SU-DHL-6 (cell line): ENCODE results near the gene MPIG6B.

Experiments used
- H2AFZ ChIP-seq: fragments of 200-600 bp; sonication (generic); 2 replicates; pipeline ENCODE4 v1.6.1; 2014; ENCODE audit warnings: low read depth, mild to moderate bottlenecking, moderate library complexity, mixed read lengths, antibody characterized with exemption, low read length; ENCODE audit not compliant: severe bottlenecking
- H3F3A ChIP-seq: fragments of 200-600 bp; shearing (Covaris generic); 2 replicates; pipeline ENCODE4 v1.6.0; 2016; ENCODE audit warnings: antibody characterized with exemption, mild to moderate bottlenecking; ENCODE audit not compliant: insufficient read depth
- H3K27ac ChIP-seq: fragments of 200-600 bp; sonication (generic); 2 replicates; pipeline ENCODE4 v1.5.1; 2016; ENCODE audit warnings: low read depth, mild to moderate bottlenecking, low read length, moderate library complexity, mixed read lengths
- H3K27me3 ChIP-seq: fragments of 200-600 bp; sonication (generic), shearing (Covaris generic); 2 replicates; pipeline ENCODE4 v1.6.0; 2014; ENCODE audit warnings: mild to moderate bottlenecking, low read length
- H3K36me3 ChIP-seq: fragments of 200-600 bp; sonication (generic); 2 replicates; pipeline ENCODE4 v1.6.1; 2014; ENCODE audit warnings: mild to moderate bottlenecking, low read length, mixed read lengths
- H3K4me2 ChIP-seq: fragments of 300-600, 200-600 bp; shearing (Covaris generic), sonication (generic); 2 replicates; pipeline ENCODE4 v1.6.0; 2014; ENCODE audit warnings: low read length, low read depth, mild to moderate bottlenecking; ENCODE audit not compliant: poor library complexity, severe bottlenecking
- H3K4me3 ChIP-seq: fragments of 200-600 bp; sonication (generic); 2 replicates; pipeline ENCODE4 v1.5.1; 2014; ENCODE audit warnings: antibody characterized with exemption, low read length, mild to moderate bottlenecking, mixed read lengths; ENCODE audit not compliant: insufficient read depth, poor library complexity, severe bottlenecking
- H3K79me2 ChIP-seq: fragments of 200-600 bp; sonication (generic); 2 replicates; pipeline ENCODE4 v1.6.1; 2014; ENCODE audit warnings: mild to moderate bottlenecking, low read length, moderate library complexity; ENCODE audit not compliant: insufficient read depth
- H3K9ac ChIP-seq: fragments of 200-600 bp; sonication (generic); 2 replicates; pipeline ENCODE4 v1.7.0; 2014; ENCODE audit warnings: mild to moderate bottlenecking, low read length
- H3K9me2 ChIP-seq: fragments of 200-600 bp; sonication (generic); replicated peaks from 2 replicates; pipeline ENCODE4 v1.6.1; 2014; ENCODE audit warnings: low read length; ENCODE audit not compliant: insufficient read depth
- H3K9me3 ChIP-seq: fragments of 200-600 bp; sonication (generic); 2 replicates; pipeline ENCODE4 v1.6.1; 2014; ENCODE audit warnings: low read length, mixed read lengths; ENCODE audit not compliant: insufficient read depth
- H4K20me1 ChIP-seq: fragments of 200-600 bp; sonication (generic); 2 replicates; pipeline ENCODE4 v1.6.1; 2014; ENCODE audit warnings: low read depth, mild to moderate bottlenecking, antibody characterized with exemption, low read length, moderate library complexity, mixed read lengths
- EZH2phosphoT487 ChIP-seq: fragments of 200-600 bp; sonication (generic), shearing (Covaris generic); conservative IDR thresholded peaks from 2 replicates; pipeline ENCODE4 v1.6.1; 2018; ENCODE audit warnings: mild to moderate bottlenecking, antibody characterized with exemption, low read length, moderate library complexity, mixed read lengths
- TF ChIP-seq, protein P1 (sequence below): fragments of 200-600 bp; sonication (generic); IDR thresholded peaks from one replicate; pipeline ENCODE4 v1.5.1; 2017; ENCODE audit warnings: antibody characterized with exemption, mild to moderate bottlenecking, low read length, moderate library complexity; ENCODE audit not compliant: insufficient read depth, poor library complexity, severe bottlenecking

The MPIG6B gene, protein sequence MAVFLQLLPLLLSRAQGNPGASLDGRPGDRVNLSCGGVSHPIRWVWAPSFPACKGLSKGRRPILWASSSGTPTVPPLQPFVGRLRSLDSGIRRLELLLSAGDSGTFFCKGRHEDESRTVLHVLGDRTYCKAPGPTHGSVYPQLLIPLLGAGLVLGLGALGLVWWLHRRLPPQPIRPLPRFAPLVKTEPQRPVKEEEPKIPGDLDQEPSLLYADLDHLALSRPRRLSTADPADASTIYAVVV

DNA sequence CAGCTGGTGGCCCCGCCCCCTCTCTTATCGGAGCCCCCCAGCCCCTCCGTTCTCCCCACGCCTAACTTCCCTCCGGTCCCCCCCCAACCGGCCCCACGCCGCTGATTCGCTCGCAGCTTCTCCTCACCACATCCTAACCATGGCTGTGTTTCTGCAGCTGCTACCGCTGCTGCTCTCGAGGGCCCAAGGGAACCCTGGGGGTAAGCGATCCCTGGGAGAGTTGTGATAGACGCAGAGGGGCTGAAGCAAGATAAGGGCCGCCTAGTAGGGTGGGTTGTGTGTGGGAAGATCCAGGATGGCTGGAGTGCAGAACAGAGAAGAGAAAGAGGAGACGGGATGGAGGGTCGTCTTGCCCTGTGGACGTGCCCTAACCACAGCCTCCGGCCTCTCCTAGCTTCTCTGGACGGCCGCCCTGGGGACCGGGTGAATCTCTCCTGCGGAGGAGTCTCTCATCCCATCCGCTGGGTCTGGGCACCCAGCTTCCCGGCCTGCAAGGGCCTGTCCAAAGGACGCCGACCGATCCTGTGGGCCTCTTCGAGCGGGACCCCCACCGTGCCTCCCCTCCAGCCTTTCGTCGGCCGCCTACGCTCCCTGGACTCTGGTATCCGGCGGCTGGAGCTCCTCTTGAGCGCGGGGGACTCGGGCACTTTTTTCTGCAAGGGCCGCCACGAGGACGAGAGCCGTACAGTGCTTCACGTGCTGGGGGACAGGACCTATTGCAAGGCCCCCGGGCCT is at the start of gene MPIG6B:
Gene MPIG6B, plus strand, starts transcription at position 129 of the 735 bp plus-strand sequence. Its CDS starts 11 bp downstream, at position 140.
- no peaks in the 10 kb centered on the region for H3K9me3 ChIP-seq
- H3K27me3 ChIP-seq = no peaks in the 10 kb centered on the region
- TF ChIP-seq EZH2phosphoT487 = no peak
- TF ChIP-seq, protein P1, sequence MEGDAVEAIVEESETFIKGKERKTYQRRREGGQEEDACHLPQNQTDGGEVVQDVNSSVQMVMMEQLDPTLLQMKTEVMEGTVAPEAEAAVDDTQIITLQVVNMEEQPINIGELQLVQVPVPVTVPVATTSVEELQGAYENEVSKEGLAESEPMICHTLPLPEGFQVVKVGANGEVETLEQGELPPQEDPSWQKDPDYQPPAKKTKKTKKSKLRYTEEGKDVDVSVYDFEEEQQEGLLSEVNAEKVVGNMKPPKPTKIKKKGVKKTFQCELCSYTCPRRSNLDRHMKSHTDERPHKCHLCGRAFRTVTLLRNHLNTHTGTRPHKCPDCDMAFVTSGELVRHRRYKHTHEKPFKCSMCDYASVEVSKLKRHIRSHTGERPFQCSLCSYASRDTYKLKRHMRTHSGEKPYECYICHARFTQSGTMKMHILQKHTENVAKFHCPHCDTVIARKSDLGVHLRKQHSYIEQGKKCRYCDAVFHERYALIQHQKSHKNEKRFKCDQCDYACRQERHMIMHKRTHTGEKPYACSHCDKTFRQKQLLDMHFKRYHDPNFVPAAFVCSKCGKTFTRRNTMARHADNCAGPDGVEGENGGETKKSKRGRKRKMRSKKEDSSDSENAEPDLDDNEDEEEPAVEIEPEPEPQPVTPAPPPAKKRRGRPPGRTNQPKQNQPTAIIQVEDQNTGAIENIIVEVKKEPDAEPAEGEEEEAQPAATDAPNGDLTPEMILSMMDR = no peak
- peaks cover 4% of the 10 kb centered on the region; the same call in 1 of the 2 replicates for H3F3A ChIP-seq
- no peaks in the 10 kb centered on the region for H4K20me1 ChIP-seq
- no peak within 1 kb of the TSS for H3K9ac ChIP-seq
- no peaks in the 10 kb centered on the region for H3K36me3 ChIP-seq
- no peak within 1 kb of the TSS for H3K4me3 ChIP-seq
- no peaks in the 10 kb centered on the region for H3K79me2 ChIP-seq
- no peak within 1 kb of the TSS for H3K27ac ChIP-seq
- H3K9me2 ChIP-seq = no peaks in the 10 kb centered on the region
- no peak within 1 kb of the TSS for H3K4me2 ChIP-seq
- H2AFZ ChIP-seq = no peak within 1 kb of the TSS

DNA sequence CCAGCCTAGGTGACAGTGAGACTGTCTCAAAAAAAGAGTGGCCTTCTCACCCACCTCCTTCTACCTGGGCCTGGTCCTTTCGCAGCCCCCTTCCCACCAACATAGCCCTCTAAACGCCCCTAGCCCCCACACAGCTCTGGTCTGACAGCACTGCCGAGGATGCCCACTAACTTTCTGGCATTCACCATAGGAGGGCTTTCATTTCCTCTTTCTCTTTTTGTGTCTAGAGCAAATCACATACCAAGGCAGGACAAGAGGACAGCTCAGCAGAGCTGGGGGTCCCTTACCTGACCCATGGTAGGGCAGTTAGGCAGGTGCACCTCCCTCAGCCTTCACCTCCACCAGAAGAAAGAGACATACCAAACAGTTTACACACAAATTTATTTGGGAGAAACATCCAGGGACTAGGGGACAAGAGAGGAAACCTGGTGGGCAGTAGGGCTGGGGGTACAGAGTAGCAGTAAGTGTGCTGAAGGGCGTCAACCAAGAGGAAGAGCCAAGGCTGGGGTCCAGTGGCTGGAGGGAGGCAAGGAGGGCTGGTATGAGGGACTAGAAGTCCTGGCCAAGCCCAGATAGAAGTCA is 46.8 kb upstream of the MPIG6B start:
- Histone ChIP-seq H3K79me2 (no peaks in the 10 kb centered on the region), H2AFZ (no peak overlapping the region), H3K4me2 (no peak overlapping the region)

DNA sequence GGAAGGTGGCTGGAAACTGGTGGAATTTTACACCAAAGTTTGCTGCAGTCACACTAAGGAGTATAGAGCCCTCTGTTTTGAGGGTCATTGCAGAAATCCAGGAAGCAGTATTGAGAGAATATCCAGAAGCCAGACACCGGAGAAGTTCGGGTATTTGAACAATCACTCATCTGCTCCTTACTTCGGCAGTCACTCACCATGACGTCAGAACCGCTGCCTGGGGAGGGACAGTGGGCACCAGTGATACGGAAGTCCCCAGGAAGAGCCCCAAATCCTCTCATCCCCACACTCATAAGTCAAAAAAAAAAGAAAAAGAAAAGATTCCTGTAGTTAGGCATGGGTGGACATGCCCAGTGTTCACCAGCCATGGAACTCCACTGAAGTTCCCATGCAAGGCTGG is 46.3 kb upstream of the MPIG6B start:
- H3K4me3 ChIP-seq = no peak overlapping the region
- H2AFZ ChIP-seq = no peak overlapping the region

More for the DNA sequence above, 46.8 kb upstream of the MPIG6B start:
- Histone ChIP-seq H4K20me1 (no peaks in the 10 kb centered on the region), H3K9me2 (no peaks in the 10 kb centered on the region), H3K27ac (no peak overlapping the region), H3K4me3 (no peak overlapping the region), H3F3A (peaks cover 14% of the 10 kb centered on the region; the same call in 1 of the 2 replicates), H3K9ac (no peak overlapping the region), H3K36me3 (no peaks in the 10 kb centered on the region), H3K27me3 (no peaks in the 10 kb centered on the region), H3K9me3 (no peaks in the 10 kb centered on the region)
- no peak for TF ChIP-seq EZH2phosphoT487
- TF ChIP-seq, protein P1 = no peak

More for the DNA sequence above, 46.3 kb upstream of the MPIG6B start:
- no peaks in the 10 kb centered on the region for H3K79me2 ChIP-seq
- TF ChIP-seq EZH2phosphoT487 = no peak
- TF ChIP-seq, protein P1 = no peak
- H3K27ac ChIP-seq = no peak overlapping the region
- H3K36me3 ChIP-seq = no peaks in the 10 kb centered on the region
- no peaks in the 10 kb centered on the region for H3K27me3 ChIP-seq
- H3K9me2 ChIP-seq = no peaks in the 10 kb centered on the region
- H3K9ac ChIP-seq = no peak overlapping the region
- no peaks in the 10 kb centered on the region for H4K20me1 ChIP-seq
- H3K4me2 ChIP-seq = no peak overlapping the region
- no peaks in the 10 kb centered on the region for H3K9me3 ChIP-seq
- H3F3A ChIP-seq = peaks cover 14% of the 10 kb centered on the region; the same call in 1 of the 2 replicates
